GM12892 (cell line): ENCODE results near the gene FBXL17.

Source experiments
- POLR2A ChIP-seq: IDR thresholded peaks from 2 replicates; pipeline ENCODE4 v1.6.1; 2011; ENCODE audit warnings: low read depth, low read length, control low read depth
- TAF1 ChIP-seq: IDR thresholded peaks from 2 replicates; pipeline ENCODE4 v1.6.1; 2011; ENCODE audit warnings: low read depth, mild to moderate bottlenecking, control low read depth, low read length, borderline replicate concordance

DNA sequence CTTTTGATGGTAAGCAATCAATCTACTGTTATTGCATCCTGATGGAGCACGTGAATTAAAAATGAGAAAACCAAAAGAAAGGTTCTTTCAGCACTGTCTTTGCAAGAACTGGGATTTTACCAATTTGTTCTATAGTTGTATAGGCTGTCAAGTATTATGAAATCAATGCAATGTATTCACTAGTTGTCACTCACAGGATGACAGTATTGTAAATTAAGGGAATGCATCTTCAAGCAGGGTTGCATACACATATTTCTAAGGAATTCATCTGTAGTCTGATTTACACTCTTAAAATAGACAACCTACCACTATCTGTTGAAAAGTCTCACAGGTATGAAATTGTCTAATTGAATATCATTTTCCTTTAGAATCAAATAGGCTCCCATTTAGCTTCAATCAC, 252.8 kb downstream of the FBXL17 start:
- no peak for TF ChIP-seq POLR2A
- no peak for TF ChIP-seq TAF1
